CD4-positive, alpha-beta T cell treated with Interleukin-6 for 4 hours (primary cell): ENCODE measurements around the gene TRIM9.
"Not testable (repeated sequence)": the region's sequence is repeated elsewhere in the genome, so short reads cannot be mapped to it uniquely, and the experiment has no call there.

Experiments used
- DNase-seq: peaks from one replicate; pipeline ENCODE4 v3.0.0-alpha.2; 2020; ENCODE audit warnings: mixed read lengths

The TRIM9 gene

DNA sequence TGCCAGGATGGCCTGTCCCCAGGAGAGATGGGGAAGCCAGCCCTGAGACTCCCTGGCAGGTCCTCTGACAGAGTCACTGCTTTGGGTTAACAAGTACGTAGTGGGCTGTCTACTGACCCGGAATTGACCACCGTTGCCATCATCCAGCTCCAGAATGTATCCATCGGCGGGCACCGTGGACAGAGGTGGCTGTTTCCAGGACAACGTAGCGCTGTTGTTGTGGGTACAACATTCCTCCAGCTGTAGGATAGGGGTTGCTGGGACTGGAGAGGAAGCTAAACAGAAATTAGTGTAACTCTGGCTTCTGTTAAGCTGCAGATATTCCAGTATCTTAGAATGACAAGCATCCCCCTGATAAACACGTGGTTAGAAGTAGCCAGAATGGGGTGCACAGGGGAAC is 94.3 kb downstream of the TRIM9 start:
- DNase-seq, result no peak

DNA sequence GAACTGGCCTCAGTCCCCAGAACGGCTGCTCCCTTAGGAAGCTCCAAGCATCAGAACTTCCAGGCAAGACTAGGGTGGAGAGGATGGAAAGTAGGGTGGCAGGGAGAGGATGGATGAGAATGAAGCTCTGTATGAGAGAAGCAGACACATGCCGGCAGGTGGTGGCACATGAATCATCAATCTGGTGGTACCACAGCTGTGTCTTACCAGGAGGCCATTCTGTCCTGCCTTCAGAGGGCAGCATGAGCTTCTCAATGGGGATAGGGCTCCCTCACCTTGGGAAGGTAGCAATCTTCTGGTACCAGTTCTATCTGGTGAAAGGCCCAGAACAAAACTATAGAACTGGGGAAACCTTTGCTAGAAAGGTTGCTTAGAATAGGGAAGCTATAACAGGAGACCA is 95.2 kb downstream of the TRIM9 start:
- DNase-seq, result no peak

DNA sequence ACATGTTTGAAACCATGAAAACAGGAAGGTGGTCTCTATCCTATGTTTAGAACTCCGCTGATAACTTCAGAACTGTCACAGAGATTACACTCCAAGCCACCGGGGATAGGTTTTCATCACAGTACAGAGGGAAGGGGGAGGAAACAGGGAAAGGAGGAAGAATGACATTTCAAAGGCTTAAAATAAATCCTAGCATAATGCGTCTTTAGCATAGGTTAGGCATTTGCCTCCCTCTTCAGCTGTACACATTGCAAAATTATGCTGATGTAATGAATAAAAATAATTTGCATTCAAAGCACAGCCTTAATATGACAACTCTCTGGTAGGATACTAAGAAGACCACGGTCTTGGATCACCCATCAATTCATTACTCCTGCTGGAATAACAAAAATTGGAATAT is 96.3 kb downstream of the TRIM9 start:
- DNase-seq, result no peak

GRCh38 chr14:50997712-50998111 is 97.2 kb downstream of the TRIM9 start:
- no peak for DNase-seq

GRCh38 chr14:50994158-50994557 is 100.7 kb downstream of the TRIM9 start:
- DNase-seq, result not testable (repeated sequence)

DNA sequence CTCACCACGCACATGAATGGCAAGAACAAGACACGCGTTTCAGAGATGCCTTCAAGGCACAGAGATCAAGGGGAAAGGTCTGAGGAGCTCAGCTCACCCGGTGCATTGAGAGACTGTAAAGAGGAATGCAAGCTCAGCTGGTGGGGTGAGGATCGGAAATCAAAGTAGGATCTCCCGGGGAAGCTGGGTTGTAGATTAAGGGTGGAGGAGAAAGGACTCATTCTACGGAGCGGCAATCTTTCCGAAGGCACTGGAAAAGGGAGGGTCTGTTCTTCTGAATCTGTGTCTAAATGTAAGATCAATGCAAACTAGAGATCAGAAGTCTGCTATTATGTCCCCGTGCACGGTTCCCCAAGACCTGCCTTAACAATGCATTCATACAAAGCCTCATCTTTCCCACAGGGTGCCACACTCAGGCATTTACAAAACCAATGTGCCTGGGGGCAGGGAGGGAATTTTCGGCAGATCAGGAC is 109.0 kb downstream of the TRIM9 start:
- no peak for DNase-seq

GRCh38 chr14:50985124-50985858 is 109.6 kb downstream of the TRIM9 start:
- DNase-seq, result no peak

GRCh38 chr14:50984036-50984710 is 110.7 kb downstream of the TRIM9 start:
- DNase-seq, result no peak

GRCh38 chr14:50979941-50980850 is 114.7 kb downstream of the TRIM9 start:
- no peak for DNase-seq

- no peak for DNase-seq
Observed at GRCh38 chr14:50978888-50979287, 116.0 kb downstream of the TRIM9 start.

GRCh38 chr14:50978529-50978871 is 116.4 kb downstream of the TRIM9 start:
- no peak for DNase-seq

GRCh38 chr14:50977863-50978528 is 116.9 kb downstream of the TRIM9 start:
- DNase-seq, result no peak

DNA sequence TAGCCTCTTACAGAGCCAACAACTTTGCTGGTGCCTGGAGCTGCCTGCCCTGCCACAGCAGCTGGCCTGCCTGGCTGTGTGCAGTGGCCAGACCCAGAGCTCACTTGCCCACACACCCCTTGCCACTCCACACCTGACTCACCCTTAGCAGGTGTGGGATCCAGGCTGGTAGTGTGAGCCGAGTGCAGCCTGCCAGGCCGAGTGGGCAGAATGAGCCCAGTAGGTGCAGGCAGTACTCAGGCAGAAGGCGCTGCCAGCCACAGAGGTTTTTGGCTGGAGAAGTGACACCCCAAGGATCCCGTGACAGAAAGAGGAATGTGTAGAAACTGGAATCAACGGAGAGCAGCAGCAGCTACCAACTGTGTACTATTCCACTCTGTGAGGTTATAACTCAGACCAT is 120.8 kb downstream of the TRIM9 start:
- DNase-seq, result no peak

- no peak for DNase-seq
Observed at GRCh38 chr14:50972734-50973133, 122.2 kb downstream of the TRIM9 start.

DNA sequence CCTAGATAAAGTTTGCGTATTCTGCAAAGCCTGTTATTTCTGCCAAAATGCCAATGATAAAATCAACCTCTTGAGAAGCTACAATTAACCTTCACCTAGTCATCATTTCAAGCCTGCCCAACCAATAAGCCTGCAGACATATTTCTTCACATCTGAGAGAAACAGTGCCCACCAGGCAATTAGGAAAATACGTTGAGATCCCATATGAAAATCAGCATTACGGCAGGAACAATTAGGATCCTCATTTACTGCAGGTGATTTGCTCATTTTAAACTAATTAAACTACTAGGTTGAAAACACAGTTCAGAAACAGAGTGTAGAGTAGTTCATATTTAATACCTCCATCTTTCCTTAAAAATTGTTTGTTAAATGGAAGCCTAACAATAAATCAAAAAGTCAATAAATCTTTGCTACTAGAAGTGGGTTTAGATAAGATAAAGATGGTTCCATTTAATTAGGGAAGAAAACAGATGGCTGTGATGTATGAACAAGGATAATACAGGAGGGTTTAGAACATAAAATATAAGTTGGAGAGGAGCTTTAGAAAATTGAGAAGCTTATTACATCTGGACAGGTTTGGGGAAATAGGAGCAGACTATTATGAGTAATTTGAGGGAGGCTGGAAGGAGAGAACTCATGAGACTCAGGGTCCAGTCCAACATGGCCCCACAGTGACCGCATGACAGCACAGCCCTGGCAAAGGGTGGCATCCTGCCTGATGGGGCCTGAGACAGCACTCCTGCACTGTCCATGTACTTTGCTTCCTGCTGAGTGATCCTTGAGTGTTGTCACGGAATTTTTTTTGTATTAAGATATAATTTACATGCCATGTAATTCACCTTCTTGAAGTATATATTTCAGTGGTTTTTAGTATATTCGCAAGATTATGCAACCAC is 123.8 kb downstream of the TRIM9 start:
- no peak for DNase-seq

GRCh38 chr14:50967790-50968189 is 127.1 kb downstream of the TRIM9 start:
- no peak for DNase-seq

DNA sequence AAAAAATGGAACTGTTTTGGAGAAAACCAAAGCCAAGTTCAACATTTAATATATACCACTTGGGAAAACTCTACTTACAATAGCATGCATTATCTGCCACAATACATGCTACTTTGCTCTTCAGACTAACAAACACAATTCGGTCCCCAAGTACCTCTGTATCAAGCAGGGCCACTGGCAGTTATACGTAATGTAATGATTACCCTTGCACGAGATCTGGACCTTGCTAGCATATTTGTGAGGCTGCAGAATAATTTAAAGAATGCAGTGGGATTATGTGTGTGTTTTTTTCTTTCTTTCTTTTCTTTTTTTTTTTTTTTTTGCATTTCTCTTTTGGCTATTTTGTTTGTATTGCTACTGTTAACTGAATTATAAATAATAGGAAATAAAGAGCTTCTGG is 127.8 kb downstream of the TRIM9 start:
- no peak for DNase-seq

DNA sequence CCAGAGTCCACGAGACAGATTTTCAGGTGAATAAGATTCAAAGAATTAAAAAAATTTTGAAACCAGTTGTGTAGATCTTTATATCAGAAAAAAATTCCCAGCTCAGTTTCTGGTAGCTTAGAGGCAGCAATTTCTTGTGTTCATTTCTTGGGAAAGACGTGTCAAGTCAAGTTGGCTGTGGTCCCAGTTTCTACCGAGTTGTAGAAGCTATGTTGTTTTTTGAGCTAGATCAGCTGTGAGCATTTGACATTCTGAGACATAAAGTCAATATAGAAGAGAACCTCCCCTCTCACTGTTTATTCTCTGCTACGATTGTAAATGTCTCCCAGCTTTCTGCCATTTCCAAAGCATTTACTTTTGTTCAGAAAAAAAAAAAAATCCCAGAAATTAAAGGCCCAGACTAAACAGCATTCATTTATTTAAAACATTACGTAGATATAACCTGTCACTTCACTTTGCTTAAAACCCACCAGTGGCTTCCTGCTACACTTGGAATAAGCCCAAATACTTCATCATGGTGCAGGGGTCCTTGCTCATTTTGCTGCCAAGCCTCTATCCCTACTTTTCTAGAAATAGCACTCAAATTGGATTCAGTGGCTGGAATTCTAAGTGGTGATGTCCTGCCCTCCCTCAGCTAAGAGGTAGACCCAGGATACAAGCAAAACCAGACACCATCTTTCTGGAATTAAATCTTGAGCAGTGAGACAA is 130.1 kb downstream of the TRIM9 start:
- DNase-seq, result no peak

DNA sequence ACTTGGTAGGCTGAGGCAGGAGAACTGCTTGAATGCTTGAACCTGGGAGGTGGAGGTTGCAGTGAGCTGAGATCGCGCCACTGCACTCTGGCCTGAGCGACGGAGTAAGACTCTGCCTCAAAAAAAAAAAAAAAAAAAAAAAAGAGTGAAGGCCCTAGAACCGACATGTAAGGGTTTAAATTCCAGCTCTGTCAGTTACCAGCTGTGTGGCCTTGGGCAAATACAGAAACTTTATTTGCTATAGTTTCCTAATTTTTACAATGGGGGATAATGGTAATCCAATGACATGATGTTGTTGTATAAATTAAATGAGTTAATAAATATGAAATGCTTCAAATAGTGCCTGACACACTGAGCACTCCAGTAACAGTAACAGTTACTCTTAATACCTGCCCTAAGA is 131.0 kb downstream of the TRIM9 start:
- no peak for DNase-seq

GRCh38 chr14:50961605-50962221 is 133.2 kb downstream of the TRIM9 start:
- no peak for DNase-seq

DNA sequence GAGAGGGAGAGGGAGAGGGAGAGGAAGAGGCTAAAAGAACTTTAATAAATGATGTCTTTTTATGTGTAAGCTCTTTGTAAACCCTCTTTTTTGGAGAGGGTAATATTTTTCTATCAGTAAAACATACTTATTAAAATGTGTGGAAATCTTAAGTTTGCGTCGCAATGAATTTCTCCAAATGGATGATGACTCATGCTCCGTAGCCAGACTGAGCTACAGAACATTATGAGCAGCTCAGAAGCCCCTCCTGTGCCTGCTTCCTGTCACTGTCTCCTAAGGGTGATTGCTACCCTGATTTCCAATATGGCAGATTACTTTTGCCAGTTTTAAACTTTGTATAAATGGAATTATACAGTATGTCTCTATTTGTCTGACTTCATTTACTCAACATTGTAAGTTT is 137.6 kb downstream of the TRIM9 start:
- no peak for DNase-seq
